KOPT-K1 (cell line): ENCODE data around the gene PARN.
"Not testable (repeated sequence)": the region's sequence is repeated elsewhere in the genome, so short reads cannot be mapped to it uniquely, and the experiment has no call there.

Source experiments
- H3K27ac ChIP-seq: fragments of 200-600 bp; sonication (generic); 2 replicates; pipeline ENCODE4 v1.5.1; 2016; ENCODE audit warnings: antibody characterized with exemption, mild to moderate bottlenecking, low read depth, low read length; ENCODE audit not compliant: poor library complexity, severe bottlenecking
- H3K36me3 ChIP-seq: fragments of 200-600 bp; sonication (generic); 2 replicates; pipeline ENCODE4 v1.5.1; 2017; ENCODE audit warnings: antibody characterized with exemption, mild to moderate bottlenecking, low read length, moderate library complexity; ENCODE audit not compliant: insufficient read depth
- H3K9me3 ChIP-seq: fragments of 200-600 bp; sonication (generic); 2 replicates; pipeline ENCODE4 v1.5.1; 2017; ENCODE audit warnings: antibody characterized with exemption, low read length, mild to moderate bottlenecking; ENCODE audit not compliant: insufficient read depth, poor library complexity, severe bottlenecking

PARN gene

DNA sequence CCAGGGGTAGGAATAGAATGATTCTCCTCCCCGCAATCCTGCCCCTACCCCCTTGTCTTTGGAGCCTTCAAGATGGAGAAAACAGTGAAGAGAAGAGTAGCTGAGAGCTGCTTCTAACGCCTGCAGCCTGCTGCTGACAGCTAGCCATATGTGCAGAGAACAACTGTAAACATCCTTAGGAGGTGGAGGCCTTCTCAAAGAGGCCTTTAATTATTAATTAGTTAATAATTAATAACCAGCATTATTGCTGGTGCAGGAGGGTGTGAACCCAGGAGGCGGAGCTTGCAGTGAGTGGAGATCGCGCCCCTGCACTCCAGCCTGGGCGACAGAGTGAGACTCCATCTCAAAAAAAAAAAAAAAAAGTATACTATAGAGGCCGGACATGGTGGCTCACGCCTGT is 11.1 kb upstream of the PARN start:
- no peaks in the 10 kb centered on the region for H3K9me3 ChIP-seq
- H3K27ac ChIP-seq: no peak overlapping the region
- peaks cover 88% of the 10 kb centered on the region for H3K36me3 ChIP-seq

- peaks cover 87% of the 10 kb centered on the region for H3K36me3 ChIP-seq
- H3K27ac ChIP-seq: no peak overlapping the region
- H3K9me3 ChIP-seq: no peaks in the 10 kb centered on the region
Observed at GRCh38 chr16:14640538-14640937, 10.5 kb upstream of the PARN start.

DNA sequence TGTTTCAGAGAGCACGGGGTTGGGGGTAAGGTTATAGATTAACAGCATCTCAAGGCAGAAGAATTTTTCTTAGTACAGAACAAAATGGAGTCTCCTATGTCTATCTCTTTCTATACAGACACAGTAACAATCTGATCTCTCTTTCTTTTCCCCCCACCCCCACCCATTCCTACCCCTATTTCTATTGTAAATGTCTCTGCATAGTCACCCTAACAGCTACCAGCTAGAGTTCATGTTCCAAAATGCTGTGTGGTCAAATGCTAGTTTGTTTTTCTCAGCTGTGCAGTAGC is 6.8 kb upstream of the PARN start:
- not testable (repeated sequence) for H3K9me3 ChIP-seq, H3K27ac ChIP-seq
- H3K36me3 ChIP-seq: peaks cover 66% of the 10 kb centered on the region

DNA sequence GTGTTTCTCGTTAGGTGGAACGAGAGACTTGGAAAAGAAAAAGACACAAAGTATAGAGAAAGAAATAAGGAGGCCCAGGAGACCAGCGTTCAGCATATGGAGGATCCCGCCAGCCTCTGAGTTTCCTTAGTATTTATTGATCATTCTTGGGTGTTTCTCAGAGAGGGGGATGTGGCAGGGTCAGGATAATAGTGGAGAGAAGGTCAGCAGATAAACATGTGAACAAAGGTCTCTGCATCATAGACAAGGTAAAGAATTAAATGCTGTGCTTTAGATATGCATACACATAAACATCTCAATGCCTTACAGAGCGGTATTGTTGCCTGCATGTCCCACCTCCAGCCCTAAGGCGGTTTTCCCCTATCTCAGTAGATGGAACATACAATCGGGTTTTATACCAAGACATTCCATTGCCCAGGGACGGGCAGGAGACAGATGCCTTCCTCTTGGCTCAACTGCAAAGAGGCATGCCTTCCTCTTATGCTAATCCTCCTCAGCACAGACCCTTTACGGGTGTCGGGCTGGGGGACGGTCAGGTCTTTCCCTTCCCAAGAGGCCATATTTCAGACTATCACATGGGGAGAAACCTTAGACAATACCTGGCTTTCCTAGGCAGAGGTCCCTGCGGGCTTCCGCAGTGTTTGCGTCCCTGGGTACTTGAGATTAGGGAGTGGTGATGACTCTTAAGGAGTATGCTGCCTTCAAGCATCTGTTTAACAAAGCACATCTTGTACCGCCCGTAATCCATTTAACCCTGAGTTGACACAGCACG is 6.3 kb upstream of the PARN start:
- H3K9me3 ChIP-seq, H3K27ac ChIP-seq: not testable (repeated sequence)
- H3K36me3 ChIP-seq: peaks cover 62% of the 10 kb centered on the region

DNA sequence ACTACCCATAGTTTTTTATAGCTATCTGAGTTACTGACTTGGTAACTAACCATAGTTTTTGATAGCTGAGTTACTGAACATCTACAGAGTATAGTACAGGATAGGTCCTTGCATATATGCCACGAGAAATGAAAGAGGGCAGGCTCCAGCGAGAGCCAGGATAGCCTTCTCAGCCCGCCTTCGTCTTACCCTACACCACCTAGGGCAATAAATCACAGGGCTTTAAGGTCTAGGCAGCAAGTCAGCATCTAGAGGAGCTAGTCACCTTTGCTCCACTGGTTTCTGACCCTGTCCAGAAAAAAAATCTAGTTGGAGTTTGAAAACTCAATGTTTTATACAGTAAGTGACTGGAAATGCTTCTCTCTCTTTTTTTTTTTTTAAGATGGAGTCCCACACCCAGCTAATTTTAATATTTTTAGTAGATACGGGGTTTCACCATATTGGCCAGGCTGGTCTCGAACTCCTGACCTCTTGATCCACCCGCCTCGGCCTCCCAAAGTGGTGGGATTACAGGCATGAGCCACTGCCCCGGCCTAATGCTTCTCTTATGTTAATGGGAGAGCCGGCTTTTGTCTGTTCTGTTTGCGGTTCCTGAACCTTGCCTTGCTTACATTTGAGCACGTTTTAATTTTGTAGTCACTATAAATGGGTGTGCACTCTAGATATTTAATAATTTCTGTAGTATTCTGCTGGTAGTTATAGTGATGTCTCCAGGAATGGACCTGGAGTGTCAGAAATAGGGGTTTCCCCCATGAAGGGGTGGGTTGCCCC is 5.5 kb upstream of the PARN start:
- peaks cover 55% of the 10 kb centered on the region for H3K36me3 ChIP-seq
- H3K27ac ChIP-seq: no peak overlapping the region
- no peaks in the 10 kb centered on the region for H3K9me3 ChIP-seq

DNA sequence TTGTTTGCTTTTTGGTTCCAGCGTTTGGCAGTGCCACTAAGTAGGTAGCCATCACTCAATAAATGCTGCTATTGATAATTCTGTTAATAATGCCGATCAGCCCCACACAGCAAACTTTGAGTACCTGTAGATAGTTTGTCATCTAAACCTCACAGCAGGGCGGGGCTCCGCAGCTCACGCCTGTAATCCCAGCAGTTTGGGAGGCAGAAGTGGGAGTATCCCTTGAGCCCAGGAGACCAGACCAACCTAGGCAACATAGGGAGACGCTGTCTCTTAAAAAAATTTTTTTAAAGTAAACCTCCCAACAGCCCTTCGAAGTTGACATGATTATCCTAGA is 4.3 kb upstream of the PARN start:
- Histone ChIP-seq H3K27ac (no peak overlapping the region), H3K36me3 (peaks cover 43% of the 10 kb centered on the region), H3K9me3 (no peaks in the 10 kb centered on the region)

- H3K27ac ChIP-seq: peak within 1 kb of the TSS; percentile 91
Observed at GRCh38 chr16:14632693-14633569, 2.9 kb upstream of the PARN start, which contains the start of gene BFAR. Gene BFAR, plus strand, starts transcription at chr16:14632951. Its CDS starts 11,396 bp downstream, at chr16:14644347.

GRCh38 chr16:14630620-14631330 is 715 bp upstream of the PARN start:
- H3K36me3 ChIP-seq: peaks cover 45% of the 10 kb centered on the region
- not testable (repeated sequence) for H3K9me3 ChIP-seq
- peak overlapping the region; percentile 82 for H3K27ac ChIP-seq

More at GRCh38 chr16:14632693-14633569, 2.9 kb upstream of the PARN start, which contains the start of gene BFAR:
- no peaks in the 10 kb centered on the region for H3K9me3 ChIP-seq
- H3K36me3 ChIP-seq: peaks cover 35% of the 10 kb centered on the region

GRCh38 chr16:14629612-14629918 is 495 bp downstream of the PARN start:
- Histone ChIP-seq H3K9me3 (no peaks in the 10 kb centered on the region), H3K36me3 (peaks cover 45% of the 10 kb centered on the region), H3K27ac (peak overlapping the region; percentile 82)

DNA sequence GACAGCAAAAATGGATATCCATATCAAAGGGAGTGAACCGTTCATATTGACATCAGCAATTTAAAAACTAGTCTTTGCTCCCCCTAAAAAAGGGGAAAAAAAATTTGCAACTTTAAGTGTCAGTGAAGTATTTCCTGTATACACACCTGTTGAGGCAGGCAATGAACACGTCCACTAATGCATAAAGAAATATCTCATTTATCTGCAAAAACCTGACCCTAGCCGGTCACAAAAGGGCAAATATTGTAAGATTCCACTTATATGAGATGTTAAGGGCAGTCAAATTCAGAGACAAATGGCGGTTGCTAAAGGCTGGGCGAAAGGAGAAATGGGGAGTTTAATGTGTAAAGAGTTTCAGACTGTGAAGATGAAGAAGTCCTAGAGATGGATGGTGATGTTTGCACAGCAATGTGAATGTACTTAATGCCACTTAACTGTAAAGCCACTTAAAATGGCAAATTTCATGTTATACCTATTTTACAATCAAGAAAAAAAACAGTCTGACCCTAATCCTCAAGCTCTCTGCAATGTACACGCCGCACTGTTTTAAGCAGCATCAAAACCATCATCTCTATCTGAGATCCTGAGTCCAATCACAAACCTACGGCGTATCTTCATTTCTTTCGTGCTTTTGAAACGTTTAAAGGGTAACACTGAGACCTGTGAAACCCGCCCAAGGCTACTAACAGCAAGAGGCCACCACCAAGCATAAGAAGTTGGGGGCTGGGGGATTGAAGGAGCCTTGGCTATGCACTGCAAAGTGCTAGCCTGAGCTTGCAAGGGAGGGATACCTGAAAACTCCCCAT is 1.1 kb downstream of the PARN start:
- H3K36me3 ChIP-seq: peaks cover 46% of the 10 kb centered on the region
- H3K27ac ChIP-seq: peak overlapping the region; percentile 82
- no peaks in the 10 kb centered on the region for H3K9me3 ChIP-seq

GRCh38 chr16:14627078-14627477 is 3.0 kb downstream of the PARN start:
- H3K9me3 ChIP-seq: no peaks in the 10 kb centered on the region
- peaks cover 65% of the 10 kb centered on the region for H3K36me3 ChIP-seq
- H3K27ac ChIP-seq: no peak overlapping the region

DNA sequence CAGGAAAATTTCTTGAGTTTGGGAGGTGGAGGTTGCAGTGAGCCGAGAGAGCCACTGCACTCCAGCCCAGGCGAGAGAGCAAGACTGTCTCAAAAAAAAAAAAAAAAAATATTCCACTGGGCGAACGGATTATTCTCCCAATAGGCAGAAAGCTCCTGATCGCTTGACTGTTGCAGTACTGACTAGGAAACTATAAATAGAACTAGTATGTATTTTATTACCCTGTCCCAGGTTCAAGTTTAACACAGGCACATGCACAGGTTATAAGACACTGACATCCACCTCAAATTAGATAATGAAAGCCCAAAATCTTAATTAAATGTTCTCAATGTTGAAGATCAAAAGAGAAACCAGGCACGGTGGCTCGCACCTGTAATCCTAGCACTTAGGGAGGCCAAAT is 11.5 kb downstream of the PARN start:
- no peak overlapping the region for H3K27ac ChIP-seq
- no peaks in the 10 kb centered on the region for H3K9me3 ChIP-seq
- peaks cover 89% of the 10 kb centered on the region for H3K36me3 ChIP-seq

DNA sequence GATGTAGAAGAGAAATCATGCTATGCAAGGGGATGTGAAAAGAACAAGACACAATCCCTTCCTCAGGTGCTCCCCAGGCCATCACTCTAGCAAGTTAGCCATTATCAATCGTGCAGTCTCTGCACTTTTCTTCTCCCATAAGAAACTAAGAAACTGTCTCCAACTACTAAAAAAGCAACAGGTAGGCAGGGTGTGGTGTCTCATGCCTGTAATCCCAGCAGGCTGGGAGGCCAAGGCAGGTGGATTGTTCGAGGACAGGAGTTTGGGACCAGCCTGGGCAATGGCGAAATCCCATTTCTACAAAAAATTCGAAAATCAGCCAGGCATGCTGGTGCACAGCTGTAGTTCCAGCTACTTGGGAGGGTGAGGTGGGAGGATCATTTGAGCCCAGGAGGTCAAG is 13.8 kb downstream of the PARN start:
- H3K36me3 ChIP-seq: peaks cover 79% of the 10 kb centered on the region
- H3K9me3 ChIP-seq: no peaks in the 10 kb centered on the region
- no peak overlapping the region for H3K27ac ChIP-seq

DNA sequence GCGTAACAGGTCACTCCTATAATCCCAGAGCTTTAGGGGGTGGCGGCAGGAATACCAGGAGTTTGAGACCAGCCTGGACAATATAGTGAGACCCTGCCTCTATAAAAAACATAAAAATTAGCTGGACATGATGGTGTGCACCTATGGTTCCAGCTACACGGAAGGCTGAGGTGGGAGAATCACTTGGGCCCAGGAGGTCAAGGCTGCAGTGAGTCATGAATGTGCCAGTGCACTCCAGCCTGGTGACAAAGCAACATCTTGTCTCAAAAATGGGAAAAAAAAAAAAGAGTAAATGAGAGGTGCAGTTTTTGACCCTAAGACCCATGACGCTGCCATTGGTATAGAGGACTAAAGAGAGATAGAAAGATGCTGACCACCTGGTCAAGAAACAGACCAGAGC is 16.1 kb downstream of the PARN start:
- no peak overlapping the region for H3K27ac ChIP-seq
- peaks cover 86% of the 10 kb centered on the region for H3K36me3 ChIP-seq
- H3K9me3 ChIP-seq: no peaks in the 10 kb centered on the region
